ENCODE measurements around the gene FGF14.

GRCh38 chr13:102300379-102300778 lies 101.5 kb downstream of the FGF14 start:
- TF ChIP-seq, protein P1, sequence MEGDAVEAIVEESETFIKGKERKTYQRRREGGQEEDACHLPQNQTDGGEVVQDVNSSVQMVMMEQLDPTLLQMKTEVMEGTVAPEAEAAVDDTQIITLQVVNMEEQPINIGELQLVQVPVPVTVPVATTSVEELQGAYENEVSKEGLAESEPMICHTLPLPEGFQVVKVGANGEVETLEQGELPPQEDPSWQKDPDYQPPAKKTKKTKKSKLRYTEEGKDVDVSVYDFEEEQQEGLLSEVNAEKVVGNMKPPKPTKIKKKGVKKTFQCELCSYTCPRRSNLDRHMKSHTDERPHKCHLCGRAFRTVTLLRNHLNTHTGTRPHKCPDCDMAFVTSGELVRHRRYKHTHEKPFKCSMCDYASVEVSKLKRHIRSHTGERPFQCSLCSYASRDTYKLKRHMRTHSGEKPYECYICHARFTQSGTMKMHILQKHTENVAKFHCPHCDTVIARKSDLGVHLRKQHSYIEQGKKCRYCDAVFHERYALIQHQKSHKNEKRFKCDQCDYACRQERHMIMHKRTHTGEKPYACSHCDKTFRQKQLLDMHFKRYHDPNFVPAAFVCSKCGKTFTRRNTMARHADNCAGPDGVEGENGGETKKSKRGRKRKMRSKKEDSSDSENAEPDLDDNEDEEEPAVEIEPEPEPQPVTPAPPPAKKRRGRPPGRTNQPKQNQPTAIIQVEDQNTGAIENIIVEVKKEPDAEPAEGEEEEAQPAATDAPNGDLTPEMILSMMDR (conservative IDR thresholded peaks at IDR 0.05; ENCODE audit: low read length): no peak
- TF ChIP-seq EZH2phosphoT487 (IDR thresholded peaks at IDR 0.05; ENCODE audit: borderline replicate concordance, low read depth, low read length): no peak
